Stimulated activated CD8-positive, alpha-beta memory T cell treated with anti-CD3 and anti-CD28 coated beads, Interleukin-7, amount 100 ng/mL, for 1 hour (primary cell): ENCODE results near the gene ELL2.

Experiments used
- DNase-seq, 2 donors: peaks; one replicate each; pipeline ENCODE4 v3.0.0-alpha.2; 2020; ENCODE audit warnings: low read depth in 2 of 2

ELL2 gene

GRCh38 chr5:95880081-95880926 lies 81.3 kb downstream of the ELL2 start:
- no peak for DNase-seq

DNA sequence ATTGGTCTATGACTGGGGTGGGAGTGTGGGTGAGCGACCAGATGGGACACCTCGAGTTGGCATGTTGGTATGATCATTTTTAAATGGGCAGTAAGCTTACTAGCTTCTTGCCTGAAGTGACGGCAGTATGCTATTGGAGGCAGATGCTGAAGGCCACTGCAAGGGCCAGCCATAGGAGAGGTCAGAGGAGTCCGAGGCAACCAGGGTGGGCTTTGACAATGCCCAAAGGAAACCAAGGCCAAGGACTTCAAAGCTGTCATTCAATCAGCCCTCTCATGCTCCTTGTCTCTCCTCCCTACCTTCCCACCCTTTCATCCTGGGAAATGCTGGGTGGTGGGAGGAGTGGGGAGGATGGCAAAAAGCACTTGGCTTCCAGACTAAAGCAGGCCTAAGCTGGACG lies 82.0 kb downstream of the ELL2 start:
- no peak for DNase-seq

GRCh38 chr5:95878417-95879323 lies 83.0 kb downstream of the ELL2 start:
- DNase-seq = no peak

DNA sequence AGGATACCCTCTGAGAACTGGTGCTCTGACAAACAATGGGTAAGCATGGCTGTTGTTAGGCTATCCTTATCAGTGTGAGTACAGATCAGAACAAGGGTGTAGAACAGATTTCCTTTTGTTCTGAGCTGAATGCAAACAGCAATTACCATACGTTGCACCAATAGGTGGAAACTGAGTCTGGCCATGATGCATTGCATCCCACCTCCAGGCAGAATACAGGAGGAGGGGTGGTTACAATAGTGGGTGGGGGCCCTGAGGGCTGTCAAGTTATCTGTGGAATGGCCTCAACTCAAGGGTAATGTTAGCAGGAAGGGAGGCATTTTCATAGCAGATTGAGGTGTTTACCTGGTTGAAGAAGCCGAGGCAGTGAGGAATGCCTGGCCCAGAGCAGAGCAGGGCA lies 84.9 kb downstream of the ELL2 start:
- DNase-seq = no peak

DNA sequence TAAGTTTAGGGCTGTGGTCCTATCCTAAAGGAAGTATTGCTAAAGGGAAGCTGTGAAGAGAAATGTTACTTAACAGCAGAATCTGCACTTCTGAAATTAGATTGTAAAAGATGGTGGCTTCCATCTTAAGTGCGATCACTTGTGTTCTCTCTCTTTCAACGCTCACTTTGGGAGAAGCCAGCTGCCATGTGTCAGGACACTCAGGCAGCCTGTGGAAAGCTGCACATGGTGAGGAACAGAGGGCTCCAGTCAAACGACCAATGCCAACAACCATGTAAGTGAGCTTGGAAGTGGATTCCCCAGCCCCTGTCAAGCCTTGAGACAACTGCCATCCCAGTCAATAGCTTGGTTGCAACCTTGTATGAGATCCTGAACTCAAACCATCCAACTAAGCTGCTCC lies 87.4 kb downstream of the ELL2 start:
- no peak for DNase-seq

GRCh38 chr5:95873351-95873750 lies 88.3 kb downstream of the ELL2 start:
- DNase-seq = no peak

- DNase-seq = no peak
Observed at GRCh38 chr5:95872346-95873268, 89.0 kb downstream of the ELL2 start.

DNA sequence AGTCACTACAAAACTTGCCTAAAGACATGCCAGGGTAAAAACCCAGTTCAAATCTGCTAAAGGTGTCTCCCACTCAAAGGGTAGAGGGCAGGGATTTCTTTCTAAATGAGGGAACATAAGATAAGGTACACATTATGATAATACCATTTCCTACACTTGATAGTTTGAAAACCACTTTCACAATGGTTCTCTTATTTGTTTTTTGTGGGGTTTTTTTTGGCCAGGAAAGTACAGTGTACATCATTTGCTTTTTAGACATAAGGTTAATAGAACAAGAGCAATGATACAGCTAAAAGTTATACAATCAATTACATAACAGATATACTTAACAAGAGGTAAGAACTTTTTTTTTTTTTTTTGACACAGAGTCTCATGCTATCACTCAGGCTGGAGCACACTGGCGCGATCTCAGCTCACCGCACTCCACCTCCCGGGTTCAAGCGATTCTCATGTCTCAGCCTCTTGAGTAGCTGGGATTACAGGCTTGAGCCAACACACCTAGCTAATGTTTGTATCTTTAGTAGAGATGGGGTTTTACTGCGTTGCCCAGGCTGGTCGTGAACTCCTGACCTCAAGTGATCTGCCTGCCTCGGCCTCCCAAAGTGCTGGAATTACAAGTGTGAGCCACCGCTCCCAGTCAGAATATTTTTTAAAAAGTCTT lies 90.4 kb downstream of the ELL2 start:
- no peak for DNase-seq

DNA sequence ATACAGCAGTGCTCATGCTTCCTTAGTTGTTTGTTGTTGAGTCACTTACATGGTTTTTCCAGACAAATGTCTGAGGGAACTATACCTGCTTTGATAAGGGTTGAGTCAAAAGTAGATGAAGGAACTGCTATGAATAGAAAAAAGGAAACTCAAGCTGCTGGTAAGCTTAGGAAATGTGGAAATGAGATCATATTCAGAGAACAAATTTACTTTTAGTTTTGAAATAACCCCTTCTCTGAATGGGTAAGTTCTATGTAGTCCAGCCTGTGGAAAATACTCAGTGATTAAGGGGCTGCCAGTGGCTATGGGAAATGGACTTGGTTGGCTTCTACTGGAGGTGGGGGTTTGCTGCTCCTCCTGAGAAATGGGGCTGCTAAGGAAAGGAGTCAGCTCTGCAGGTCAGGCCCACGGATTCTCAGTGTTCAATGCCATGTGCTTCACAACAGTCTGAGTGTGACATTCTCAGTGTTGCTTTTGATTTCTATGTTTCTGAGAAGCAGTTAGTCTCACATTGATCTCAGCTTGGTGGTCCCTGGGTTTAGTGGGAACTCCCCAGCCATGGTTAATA lies 91.5 kb downstream of the ELL2 start:
- no peak for DNase-seq

DNA sequence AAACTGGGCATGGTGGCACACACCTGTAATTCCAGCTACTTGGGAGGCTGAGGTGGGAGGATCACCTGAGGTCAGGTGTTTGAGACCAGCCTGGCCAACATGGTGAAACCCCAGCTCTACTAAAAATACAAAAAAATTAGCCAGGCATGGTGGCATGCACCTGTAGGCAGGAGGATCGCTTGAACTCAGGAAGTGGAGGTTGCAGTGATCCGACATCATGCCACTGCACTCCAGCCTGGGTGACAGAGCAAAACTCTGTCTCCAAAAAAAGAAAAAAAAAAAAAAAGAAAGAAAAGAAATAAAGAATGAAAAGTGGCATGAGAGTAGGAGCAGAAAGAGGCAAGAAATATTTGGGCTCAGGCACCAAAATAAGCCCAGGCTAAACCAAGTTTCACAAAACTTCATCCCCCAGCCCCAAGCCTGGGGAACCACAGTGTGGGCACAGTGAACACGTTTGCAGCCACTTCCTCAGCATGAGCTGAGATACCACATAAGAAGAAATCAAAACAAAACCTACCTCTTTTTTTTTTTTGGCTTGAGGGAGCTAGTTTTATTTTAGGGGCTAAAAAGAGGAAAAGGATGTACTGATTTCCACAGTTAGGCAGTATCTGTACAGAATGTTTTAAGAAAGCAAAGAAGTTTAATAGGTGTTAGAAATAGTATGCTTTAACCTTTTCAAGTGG lies 92.3 kb downstream of the ELL2 start:
- DNase-seq = peak in 1 of 2 donors; percentile 18

DNA sequence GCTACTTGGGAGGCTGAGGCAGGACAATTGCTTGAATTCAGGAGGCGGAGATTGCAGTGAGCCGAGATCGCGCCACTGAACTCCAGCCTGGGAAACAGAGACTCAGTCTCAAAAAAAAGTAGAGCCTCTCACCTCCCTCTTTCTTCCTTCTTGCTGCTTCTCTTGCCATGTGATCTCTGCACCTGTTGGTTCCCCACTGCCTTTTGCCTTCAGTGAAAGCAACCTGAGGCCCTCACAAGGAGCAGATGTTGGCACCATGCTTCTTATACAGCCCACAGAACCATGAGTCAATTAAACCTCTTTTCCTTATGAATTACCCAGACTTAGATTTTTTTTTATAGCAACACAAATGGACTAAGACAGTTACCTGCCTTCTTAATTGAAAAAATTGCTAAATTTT lies 93.5 kb downstream of the ELL2 start:
- DNase-seq = no peak

- DNase-seq = no peak
Observed at GRCh38 chr5:95866435-95867040, 95.1 kb downstream of the ELL2 start.

GRCh38 chr5:95864944-95865504 lies 96.6 kb downstream of the ELL2 start:
- no peak for DNase-seq

DNA sequence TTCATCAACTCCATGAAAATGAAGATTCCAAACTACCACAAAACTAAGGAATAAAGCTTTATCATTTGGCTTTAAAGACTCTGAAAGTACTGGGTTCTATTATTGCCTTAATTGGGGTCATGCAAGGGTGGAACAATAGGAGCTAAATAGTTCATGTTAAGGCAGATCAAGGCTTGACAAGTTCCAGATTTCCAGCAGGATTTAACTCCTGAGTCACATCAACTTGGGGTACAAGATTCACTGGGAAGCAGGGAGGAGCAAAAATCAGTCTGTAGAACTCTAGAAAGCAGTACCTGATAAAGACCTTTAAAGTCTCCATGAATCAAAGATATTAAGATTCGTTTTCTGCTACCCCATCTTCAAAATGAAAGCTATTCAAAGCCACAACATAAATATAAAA lies 97.2 kb downstream of the ELL2 start:
- DNase-seq = no peak

GRCh38 chr5:95863383-95863757 lies 98.3 kb downstream of the ELL2 start:
- DNase-seq = no peak

DNA sequence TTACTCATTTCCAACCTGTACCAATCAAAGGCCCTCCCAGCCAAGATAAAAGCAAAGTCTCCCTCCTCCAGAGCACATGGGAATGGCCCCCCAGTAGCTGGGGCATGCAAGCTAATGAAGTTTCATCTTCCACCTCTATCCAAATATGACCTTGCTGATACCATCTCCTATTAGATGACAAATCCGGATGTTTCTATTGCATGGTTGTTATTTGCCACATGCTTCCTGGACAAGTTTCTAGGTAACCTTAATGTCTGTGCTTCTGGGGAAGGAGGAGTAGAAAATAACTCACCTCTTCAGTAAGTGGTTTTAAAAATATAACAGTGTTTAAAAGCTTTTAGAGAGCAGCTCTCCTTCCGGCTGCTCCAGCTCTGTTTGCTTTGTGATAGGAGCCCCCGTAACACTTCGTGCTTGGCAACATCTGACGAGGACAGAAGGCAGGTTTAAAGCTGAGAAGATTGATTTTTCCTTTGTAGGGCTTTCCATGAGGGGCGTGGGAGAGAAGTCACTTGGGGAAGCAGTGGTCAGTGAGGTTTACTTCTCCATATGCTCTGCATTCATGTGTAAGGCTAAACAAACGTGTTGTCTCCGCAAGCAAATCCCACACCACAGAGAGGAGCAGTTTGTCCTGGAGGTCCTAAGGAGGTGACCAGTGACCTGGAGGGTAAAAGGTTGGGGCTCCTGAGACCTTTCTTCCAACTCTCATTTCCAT lies 98.8 kb downstream of the ELL2 start:
- DNase-seq = no peak

DNA sequence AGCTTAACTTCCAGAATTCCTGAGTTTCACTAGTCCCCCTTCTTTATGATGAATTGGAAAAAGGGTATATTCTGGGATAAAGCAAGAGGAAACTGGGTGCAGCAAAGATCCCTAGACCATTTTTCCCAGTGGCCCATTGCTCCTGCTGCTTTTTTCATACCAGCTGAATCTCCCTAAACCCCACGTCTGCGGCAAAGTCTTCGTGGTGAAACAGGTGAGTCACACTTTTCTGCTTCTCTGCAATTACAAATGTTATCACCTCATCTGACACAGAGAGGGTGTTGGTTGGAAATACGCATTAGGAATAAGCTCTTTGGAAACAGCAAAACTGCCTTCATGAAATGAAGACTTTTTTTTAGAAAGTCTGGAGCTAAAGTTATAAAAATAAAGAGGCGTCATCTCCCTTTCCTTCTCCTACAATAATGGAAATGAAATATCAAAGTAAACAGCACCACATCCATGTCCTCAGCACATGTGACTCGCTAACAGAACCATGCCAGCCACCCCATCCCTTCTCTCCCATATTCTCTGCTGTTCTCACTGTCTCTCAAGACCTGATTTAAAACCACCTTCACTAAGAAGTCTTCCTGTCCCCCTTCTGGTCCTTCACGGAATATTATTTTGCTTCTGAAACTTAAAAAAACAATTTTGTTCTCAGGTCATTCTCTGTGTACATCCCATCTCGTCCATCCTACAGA lies 99.6 kb downstream of the ELL2 start:
- DNase-seq = no peak

GRCh38 chr5:95861221-95861863 lies 100.3 kb downstream of the ELL2 start:
- DNase-seq = no peak
